ENCODE results near the gene EZH1. TPM values are rescaled to one million over a fixed set of nuclear protein-coding genes. Genes with fewer than 3 reads are reported as not detected.
"Not testable (repeated sequence)": the region's sequence is repeated elsewhere in the genome, so short reads cannot be mapped to it uniquely, and the experiment has no call there.

EZH1 gene
- total and polyA plus RNA-seq, 7 donors = 15.2 to 59.1 (median 32.7) TPM

DNA sequence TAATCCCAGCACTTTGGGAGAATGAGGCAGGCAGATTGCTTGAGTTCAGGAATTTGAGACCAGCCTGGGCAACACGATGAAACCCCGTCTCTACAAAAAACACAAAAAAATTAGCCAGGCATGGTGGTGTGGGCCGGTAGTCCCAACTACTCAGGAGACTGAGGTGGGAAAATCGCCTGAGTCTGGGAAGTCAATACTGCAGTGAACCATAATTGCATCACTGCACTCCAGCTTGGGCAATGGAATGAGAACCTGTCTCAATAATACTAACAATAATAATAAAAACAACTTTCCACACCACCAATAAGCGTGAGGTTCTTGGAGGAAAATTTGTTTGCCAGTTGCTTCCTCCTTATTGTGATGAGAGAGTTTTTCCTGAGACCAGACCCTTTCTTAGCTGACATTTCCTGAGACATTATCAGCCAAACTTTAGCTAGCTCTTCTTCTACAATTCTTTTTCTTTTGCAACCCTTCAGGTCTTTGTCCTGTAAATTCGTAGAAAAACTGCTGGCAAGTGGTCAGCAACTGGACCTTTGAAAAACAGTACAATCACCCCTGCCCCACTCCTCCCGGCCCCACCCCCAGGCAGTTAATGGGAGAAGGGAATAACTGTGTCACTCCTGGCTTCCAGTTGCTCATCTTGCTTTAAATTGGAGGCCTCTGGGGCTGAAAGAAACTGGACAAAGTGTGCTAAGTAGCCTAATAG lies 3.5 kb upstream of the EZH1 start:
- ATAC-seq = no peak

DNA sequence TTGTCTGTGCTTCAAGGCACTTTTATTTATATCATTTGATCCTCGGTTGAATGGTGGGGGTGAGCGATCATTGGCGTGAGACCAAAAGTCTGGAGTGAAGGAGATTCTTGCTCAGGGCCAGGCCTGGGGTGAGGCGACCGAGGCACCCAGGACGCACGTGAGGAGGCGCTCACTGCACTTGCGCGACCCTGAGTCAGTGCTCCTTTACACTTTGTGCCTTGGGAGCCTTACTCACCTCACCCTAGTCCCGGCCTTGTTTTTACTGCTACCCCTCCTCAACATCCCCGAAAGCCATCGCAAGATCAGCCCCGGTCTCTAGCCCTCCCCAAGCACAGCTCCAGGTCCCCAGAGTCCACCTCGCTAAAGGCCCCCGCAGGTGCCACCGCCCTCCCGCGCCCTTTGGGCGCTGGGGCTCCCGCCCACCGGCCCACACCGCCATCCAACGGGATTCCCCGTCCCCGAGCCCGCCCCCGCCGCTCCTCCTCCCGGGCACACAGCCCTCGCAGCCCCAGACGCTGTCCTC lies 496 bp downstream of the EZH1 start:
- peaks cover 17% of the 10 kb centered on the region for H3K4me1 ChIP-seq
- ATAC-seq = peak; percentile 76 to 85 (median 80)
- peak overlapping the region; percentile 76 for H3K4me3 ChIP-seq
- H3K27ac ChIP-seq = peak overlapping the region; percentile 88
- DNase-seq = peak; percentile 84 to 91
- peaks cover 0 to 2% of the 10 kb centered on the region in 2 donors for H3K36me3 ChIP-seq (ENCODE audit: insufficient read depth in 1 of 2, low read depth in 1 of 2)
- intact Hi-C loops (cut with DNase I) = loop anchor here in 1 of 2 donors (5.0 kb wide), 1 partner anchor 52 kb away; no protein-coding TSS in a partner anchor
- TF ChIP-seq, protein P1, sequence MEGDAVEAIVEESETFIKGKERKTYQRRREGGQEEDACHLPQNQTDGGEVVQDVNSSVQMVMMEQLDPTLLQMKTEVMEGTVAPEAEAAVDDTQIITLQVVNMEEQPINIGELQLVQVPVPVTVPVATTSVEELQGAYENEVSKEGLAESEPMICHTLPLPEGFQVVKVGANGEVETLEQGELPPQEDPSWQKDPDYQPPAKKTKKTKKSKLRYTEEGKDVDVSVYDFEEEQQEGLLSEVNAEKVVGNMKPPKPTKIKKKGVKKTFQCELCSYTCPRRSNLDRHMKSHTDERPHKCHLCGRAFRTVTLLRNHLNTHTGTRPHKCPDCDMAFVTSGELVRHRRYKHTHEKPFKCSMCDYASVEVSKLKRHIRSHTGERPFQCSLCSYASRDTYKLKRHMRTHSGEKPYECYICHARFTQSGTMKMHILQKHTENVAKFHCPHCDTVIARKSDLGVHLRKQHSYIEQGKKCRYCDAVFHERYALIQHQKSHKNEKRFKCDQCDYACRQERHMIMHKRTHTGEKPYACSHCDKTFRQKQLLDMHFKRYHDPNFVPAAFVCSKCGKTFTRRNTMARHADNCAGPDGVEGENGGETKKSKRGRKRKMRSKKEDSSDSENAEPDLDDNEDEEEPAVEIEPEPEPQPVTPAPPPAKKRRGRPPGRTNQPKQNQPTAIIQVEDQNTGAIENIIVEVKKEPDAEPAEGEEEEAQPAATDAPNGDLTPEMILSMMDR (IDR thresholded peaks at IDR 0.05) = no peak
- H3K9me3 ChIP-seq = no peaks in the 10 kb centered on the region
- WGBS, 3 donors = 1% methylated on average over 22 to 32 of the region's 32 CpGs
- H3K27me3 ChIP-seq (ENCODE audit: insufficient read depth in 3 of 3, low read length in 2 of 3) = no peaks in the 10 kb centered on the region

More for the DNA sequence above, 3.5 kb upstream of the EZH1 start:
- H3K27ac ChIP-seq = peak overlapping the region; percentile 3
- no peaks in the 10 kb centered on the region for H3K9me3 ChIP-seq
- TF ChIP-seq, protein P1 (IDR thresholded peaks at IDR 0.05) = no peak
- H3K4me3 ChIP-seq = no peak overlapping the region
- peaks cover 14% of the 10 kb centered on the region for H3K4me1 ChIP-seq
- peak; percentile 57 to 75 for DNase-seq
- intact Hi-C loops (cut with DNase I) = no loop called here
- H3K36me3 ChIP-seq (ENCODE audit: insufficient read depth in 1 of 2, low read depth in 1 of 2) = no peaks in the 10 kb centered on the region
- H3K27me3 ChIP-seq (ENCODE audit: insufficient read depth in 3 of 3, low read length in 2 of 3) = no peaks in the 10 kb centered on the region
- WGBS, 3 donors = 31 to 40% (median 35%) methylated on average over 7 of the region's 7 CpGs

DNA sequence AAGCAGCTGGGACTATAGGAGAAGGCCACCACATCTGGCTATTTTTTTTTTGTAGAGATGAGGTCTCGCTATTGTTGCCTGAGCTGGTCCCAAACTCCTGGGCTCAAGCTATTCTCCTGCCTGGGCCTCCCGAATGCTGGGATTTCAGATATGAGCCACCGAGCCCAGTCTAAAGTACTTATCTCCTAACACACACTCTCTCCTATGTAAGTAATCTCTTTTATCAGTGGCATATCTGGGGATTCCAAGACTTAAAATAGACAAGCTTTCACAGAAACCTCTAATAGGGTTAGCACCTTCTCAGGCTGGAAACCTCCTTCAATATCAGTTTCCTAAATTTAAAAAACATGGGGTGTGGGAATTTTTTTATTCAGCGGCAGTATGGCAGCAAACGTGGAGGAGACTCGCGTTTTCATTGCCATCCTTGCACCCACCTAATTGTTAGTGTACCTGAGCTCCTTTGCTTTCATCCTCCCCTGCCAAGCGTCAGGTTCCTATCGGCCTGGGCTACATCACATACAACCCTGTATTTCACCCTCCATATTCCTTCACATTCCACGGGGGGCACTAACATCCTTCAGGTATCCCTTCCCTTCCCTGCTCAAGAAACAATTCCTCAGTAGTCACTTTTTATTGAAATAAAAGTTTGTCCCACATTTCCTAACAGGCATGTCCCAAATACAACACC lies 1.1 kb downstream of the EZH1 start:
- TF ChIP-seq, protein P1 (IDR thresholded peaks at IDR 0.05) = no peak

DNA sequence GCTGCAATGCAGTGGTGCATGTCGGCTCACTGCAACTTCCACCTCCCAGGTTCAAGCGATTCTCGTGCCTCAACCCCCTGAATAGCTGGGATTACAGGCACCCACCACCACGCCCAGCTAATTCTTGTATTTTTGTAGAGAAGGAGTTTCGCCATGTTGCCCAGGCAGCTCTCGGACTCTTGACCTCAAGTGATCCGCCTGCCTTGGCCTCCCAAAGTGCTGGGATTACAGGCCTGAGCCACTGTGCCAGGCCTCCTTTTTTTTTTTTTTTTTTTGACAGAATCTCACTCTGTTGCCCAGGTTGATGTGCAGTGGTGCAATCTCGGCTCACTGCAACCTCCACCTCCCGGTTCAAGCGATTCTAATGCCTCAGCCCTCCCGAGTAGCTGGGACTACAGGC lies 1.9 kb downstream of the EZH1 start:
- not testable (repeated sequence) for H3K9me3 ChIP-seq; ATAC-seq; H3K27ac ChIP-seq; DNase-seq; H3K36me3 ChIP-seq (ENCODE audit: insufficient read depth in 1 of 2, low read depth in 1 of 2); H3K4me3 ChIP-seq; H3K27me3 ChIP-seq (ENCODE audit: insufficient read depth in 3 of 3, low read length in 2 of 3)
- peaks cover 17% of the 10 kb centered on the region for H3K4me1 ChIP-seq
- 80 to 88% (median 81%) methylated on average over 11 of the region's 11 CpGs for WGBS, 3 donors
- intact Hi-C loops (cut with DNase I) = loop anchor here in 1 of 2 donors (5.0 kb wide), 1 partner anchor 51 kb away; no protein-coding TSS in a partner anchor

More for the DNA sequence above, 1.1 kb downstream of the EZH1 start:
- no peaks in the 10 kb centered on the region for H3K9me3 ChIP-seq
- intact Hi-C loops (cut with DNase I) = loop anchor here in 1 of 2 donors (5.0 kb wide), 1 partner anchor 51 kb away; no protein-coding TSS in a partner anchor
- peaks cover 17% of the 10 kb centered on the region for H3K4me1 ChIP-seq
- ATAC-seq (no peak), DNase-seq (no peak)
- H3K4me3 ChIP-seq = peak overlapping the region; percentile 76
- peaks cover 0 to 2% of the 10 kb centered on the region in 2 donors for H3K36me3 ChIP-seq (ENCODE audit: insufficient read depth in 1 of 2, low read depth in 1 of 2)
- 48 to 61% (median 49%) methylated on average over 10 of the region's 10 CpGs for WGBS, 3 donors
- H3K27me3 ChIP-seq (ENCODE audit: insufficient read depth in 3 of 3, low read length in 2 of 3) = no peaks in the 10 kb centered on the region
- H3K27ac ChIP-seq = peak overlapping the region; percentile 88

DNA sequence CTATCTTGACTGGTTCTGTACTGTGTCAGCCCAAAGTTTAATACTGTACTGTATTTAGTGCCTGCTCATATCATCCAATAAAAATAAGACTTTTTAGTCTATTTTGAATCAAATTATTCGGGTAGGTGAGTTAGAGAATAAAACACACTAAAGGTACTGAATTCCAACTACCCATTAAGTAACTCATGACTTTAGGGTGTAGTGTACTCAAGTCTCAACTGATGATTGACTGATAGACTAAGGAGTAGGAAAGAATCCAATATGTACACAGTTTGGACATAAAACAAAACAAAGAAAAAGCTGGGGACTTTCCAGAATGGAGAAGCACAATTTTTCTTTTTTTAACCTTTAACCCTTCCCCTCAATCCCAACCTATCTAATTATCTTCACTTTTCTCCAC lies 4.1 kb downstream of the EZH1 start:
- 88 to 91% (median 90%) methylated on average over 1 of the region's 1 CpG for WGBS, 3 donors
- TF ChIP-seq, protein P1 (IDR thresholded peaks at IDR 0.05) = no peak
- intact Hi-C loops (cut with DNase I) = loop anchor here in 1 of 2 donors (5.0 kb wide), 1 partner anchor 48 kb away; no protein-coding TSS in a partner anchor
- DNase-seq (no peak), ATAC-seq (no peak)
- Histone ChIP-seq H3K9me3 (no peaks in the 10 kb centered on the region), H3K36me3 (ENCODE audit: insufficient read depth in 1 of 2, low read depth in 1 of 2) (peaks cover 0 to 9% of the 10 kb centered on the region in 2 donors), H3K27me3 (ENCODE audit: insufficient read depth in 3 of 3, low read length in 2 of 3) (no peaks in the 10 kb centered on the region), H3K27ac (no peak overlapping the region), H3K4me1 (peaks cover 24% of the 10 kb centered on the region), H3K4me3 (no peak overlapping the region)
